WI38 (cell line): ENCODE results near the gene NPDC1.

Experiments used
- H3K4me3 ChIP-seq: 2 replicates; pipeline ENCODE4 v1.5.1; 2011; ENCODE audit warnings: low read depth, mild to moderate bottlenecking, control low read depth, low read length
- CTCF ChIP-seq: IDR thresholded peaks from 2 replicates; pipeline ENCODE4 v1.5.1; 2012; ENCODE audit warnings: low read depth, mild to moderate bottlenecking, control low read depth, low read length

NPDC1 gene

GRCh38 chr9:137084526-137084925, 38.5 kb upstream of the NPDC1 start:
- no peak overlapping the region for H3K4me3 ChIP-seq
- TF ChIP-seq CTCF: no peak

GRCh38 chr9:137083394-137084004, 37.5 kb upstream of the NPDC1 start:
- no peak overlapping the region for H3K4me3 ChIP-seq
- no peak for TF ChIP-seq CTCF

- no peak for TF ChIP-seq CTCF
- H3K4me3 ChIP-seq: no peak overlapping the region
Measured at GRCh38 chr9:137082925-137083290, 36.9 kb upstream of the NPDC1 start.

- H3K4me3 ChIP-seq: no peak overlapping the region
- no peak for TF ChIP-seq CTCF
Measured at GRCh38 chr9:137082222-137082924, 36.4 kb upstream of the NPDC1 start.

GRCh38 chr9:137080260-137081122, 34.5 kb upstream of the NPDC1 start:
- TF ChIP-seq CTCF: no peak
- H3K4me3 ChIP-seq: no peak overlapping the region

- H3K4me3 ChIP-seq: no peak overlapping the region
- no peak for TF ChIP-seq CTCF
Measured at GRCh38 chr9:137079401-137079787, 33.4 kb upstream of the NPDC1 start.

GRCh38 chr9:137078701-137079400, 32.9 kb upstream of the NPDC1 start:
- TF ChIP-seq CTCF: no peak
- H3K4me3 ChIP-seq: peak overlapping the region; percentile 67
